ENCODE data around the gene SLC6A19. TPM values are rescaled to one million over a fixed set of nuclear protein-coding genes. Genes with fewer than 3 reads are reported as not detected.

Gene SLC6A19
- polyA plus RNA-seq, 3 donors, result 38.8 to 77.6 (median 55.8) TPM

- no peak for DNase-seq (ENCODE audit: low read depth in 3 of 3, low spot score in 2 of 3)
These were observed 4.1 kb downstream of the SLC6A19 start for GRCh38 chr5:1205255-1206180.

GRCh38 chr5:1206521-1207412 is 5.4 kb downstream of the SLC6A19 start:
- no peak for DNase-seq (ENCODE audit: low read depth in 3 of 3, low spot score in 2 of 3)

- DNase-seq (ENCODE audit: low read depth in 3 of 3, low spot score in 2 of 3), result no peak
These were observed 6.2 kb downstream of the SLC6A19 start for GRCh38 chr5:1207555-1207954.

GRCh38 chr5:1208221-1208742 is 6.9 kb downstream of the SLC6A19 start:
- DNase-seq (ENCODE audit: low read depth in 3 of 3, low spot score in 2 of 3), result no peak

GRCh38 chr5:1208743-1209488 is 7.5 kb downstream of the SLC6A19 start:
- peak in 2 of 3 donors; percentile 33 to 73 for DNase-seq (ENCODE audit: low read depth in 3 of 3, low spot score in 2 of 3)

- DNase-seq (ENCODE audit: low read depth in 3 of 3, low spot score in 2 of 3), result no peak
These were observed 8.1 kb downstream of the SLC6A19 start for GRCh38 chr5:1209489-1209852.

GRCh38 chr5:1209896-1210776 is 8.7 kb downstream of the SLC6A19 start:
- DNase-seq (ENCODE audit: low read depth in 3 of 3, low spot score in 2 of 3), result no peak

GRCh38 chr5:1210832-1211251 is 9.4 kb downstream of the SLC6A19 start:
- no peak for DNase-seq (ENCODE audit: low read depth in 3 of 3, low spot score in 2 of 3)

- DNase-seq (ENCODE audit: low read depth in 3 of 3, low spot score in 2 of 3), result no peak
These were observed 10.3 kb downstream of the SLC6A19 start for GRCh38 chr5:1211701-1212100.

GRCh38 chr5:1212271-1212670 is 10.9 kb downstream of the SLC6A19 start:
- DNase-seq (ENCODE audit: low read depth in 3 of 3, low spot score in 2 of 3), result no peak

- DNase-seq (ENCODE audit: low read depth in 3 of 3, low spot score in 2 of 3), result no peak
These were observed 11.5 kb downstream of the SLC6A19 start for GRCh38 chr5:1212881-1213280.

GRCh38 chr5:1213508-1214162 is 12.2 kb downstream of the SLC6A19 start:
- DNase-seq (ENCODE audit: low read depth in 3 of 3, low spot score in 2 of 3), result no peak

- no peak for DNase-seq (ENCODE audit: low read depth in 3 of 3, low spot score in 2 of 3)
These were observed 13.0 kb downstream of the SLC6A19 start for GRCh38 chr5:1214163-1214935.

- no peak for DNase-seq (ENCODE audit: low read depth in 3 of 3, low spot score in 2 of 3)
These were observed 13.5 kb downstream of the SLC6A19 start for GRCh38 chr5:1214936-1215220.

GRCh38 chr5:1215320-1216096 is 14.1 kb downstream of the SLC6A19 start:
- DNase-seq (ENCODE audit: low read depth in 3 of 3, low spot score in 2 of 3), result no peak

- DNase-seq (ENCODE audit: low read depth in 3 of 3, low spot score in 2 of 3), result no peak
These were observed 15.0 kb downstream of the SLC6A19 start for GRCh38 chr5:1216211-1216917.

- DNase-seq (ENCODE audit: low read depth in 3 of 3, low spot score in 2 of 3), result no peak
These were observed 15.5 kb downstream of the SLC6A19 start for GRCh38 chr5:1216918-1217295.
